Activated T-helper 1 cell treated with anti-CD3 and anti-CD28 coated beads, Interleukin-12 subunit alpha, Interleukin-12 subunit beta, Interleukin-2, Interleukin-4 antibody, amounts not matched to agents 30 ng/mL and 10 ng/mL and 1 ng/mL, durations not matched to agents 14 hours and 24 hours and 36 hours (primary cell): ENCODE data around the gene ROBO2. TPM values are rescaled to one million over a fixed set of nuclear protein-coding genes. Genes with fewer than 3 reads are reported as not detected.

ENCODE experiments used
- DNase-seq: peaks from one replicate; pipeline ENCODE4 v3.0.0; 2021; ENCODE audit warnings: low spot score
- H3K27ac Mint-ChIP-seq: one replicate; pipeline ENCODE4 v1.8.0; 2021; ENCODE audit warnings: mild to moderate bottlenecking, mixed read lengths
- H3K27me3 Mint-ChIP-seq: one replicate; pipeline ENCODE4 v1.8.0; 2022; ENCODE audit warnings: mild to moderate bottlenecking, moderate library complexity, mixed read lengths; ENCODE audit not compliant: insufficient read depth
- H3K36me3 Mint-ChIP-seq: one replicate; pipeline ENCODE4 v1.8.0; 2021; ENCODE audit warnings: low read depth, mixed read lengths
- H3K4me1 Mint-ChIP-seq: one replicate; pipeline ENCODE4 v1.8.0; 2021; ENCODE audit warnings: low read depth, mixed read lengths
- H3K4me3 Mint-ChIP-seq: one replicate; pipeline ENCODE4 v1.8.0; 2021; ENCODE audit warnings: mild to moderate bottlenecking, moderate library complexity, mixed read lengths
- H3K9me3 Mint-ChIP-seq: one replicate; pipeline ENCODE4 v1.8.0; 2021; ENCODE audit warnings: mixed read lengths
- intact Hi-C: fragments of 100-400 bp; cut with micrococcal nuclease; formaldehyde crosslinking; loops from one replicate; pipeline ENCODE4 v1.15.1; 2024
- total RNA-seq: library from RNA; stranded (reverse); gene quantifications from 2 replicates; pipeline ENCODE4 v1.2.3, GENCODE V29; 2022

The ROBO2 gene
- total RNA-seq, 1 donor from 2014 or later, result not detected

DNA sequence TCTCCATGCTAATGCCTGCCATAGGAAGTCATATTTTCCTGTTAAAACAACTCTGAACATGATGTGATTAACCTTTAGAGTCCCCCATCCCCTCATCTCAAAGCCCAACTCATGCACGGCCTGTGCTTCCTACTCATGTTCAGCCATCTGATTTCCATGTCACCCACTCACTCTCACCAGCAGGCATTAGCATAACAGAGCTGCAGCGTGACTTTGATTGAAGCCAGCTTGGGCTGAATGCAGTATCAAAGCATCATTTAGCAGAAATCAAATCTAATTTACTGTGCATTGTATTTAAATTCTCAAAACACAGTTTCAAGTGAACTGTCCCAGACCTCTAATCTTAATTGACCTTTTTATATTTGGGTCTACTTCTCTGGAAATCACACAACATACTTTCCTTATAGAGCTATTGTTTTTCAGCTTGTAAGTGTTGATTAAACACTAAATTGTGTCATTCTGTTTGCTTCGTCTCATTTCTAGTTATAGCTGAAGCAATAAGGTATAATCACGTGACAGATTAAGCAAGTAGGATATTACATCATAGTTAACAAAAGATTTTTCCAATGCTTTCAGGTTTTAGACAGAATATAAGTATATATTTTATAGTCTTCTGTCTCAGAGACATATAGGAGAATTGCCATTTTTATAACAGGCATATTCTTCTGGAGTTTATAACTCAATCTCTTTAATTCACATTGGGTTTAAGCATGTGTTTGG lies 501.5 kb downstream of the ROBO2 start:
- no peak for DNase-seq
- H3K27ac Mint-ChIP-seq, result no peak overlapping the region
- no peak overlapping the region for H3K4me3 Mint-ChIP-seq
- intact Hi-C loops, result no loop called here
- peaks cover 24% of the 10 kb centered on the region for H3K9me3 Mint-ChIP-seq
- H3K36me3 Mint-ChIP-seq, result no peaks in the 10 kb centered on the region
- no peaks in the 10 kb centered on the region for H3K27me3 Mint-ChIP-seq
- no peaks in the 10 kb centered on the region for H3K4me1 Mint-ChIP-seq

GRCh38 chr3:77546246-77546645 lies 506.3 kb downstream of the ROBO2 start:
- Mint-ChIP-seq H3K27ac (no peak overlapping the region), H3K4me3 (no peak overlapping the region), H3K9me3 (peaks cover 14% of the 10 kb centered on the region), H3K4me1 (no peaks in the 10 kb centered on the region), H3K27me3 (no peaks in the 10 kb centered on the region), H3K36me3 (no peaks in the 10 kb centered on the region)
- intact Hi-C loops, result no loop called here
- no peak for DNase-seq

GRCh38 chr3:77549034-77549433 lies 509.1 kb downstream of the ROBO2 start:
- no peaks in the 10 kb centered on the region for H3K4me1 Mint-ChIP-seq
- intact Hi-C loops, result no loop called here
- H3K27me3 Mint-ChIP-seq, result no peaks in the 10 kb centered on the region
- no peak overlapping the region for H3K4me3 Mint-ChIP-seq
- no peak for DNase-seq
- H3K36me3 Mint-ChIP-seq, result no peaks in the 10 kb centered on the region
- H3K27ac Mint-ChIP-seq, result no peak overlapping the region
- peaks cover 5% of the 10 kb centered on the region for H3K9me3 Mint-ChIP-seq

- H3K27ac Mint-ChIP-seq, result no peak overlapping the region
- H3K27me3 Mint-ChIP-seq, result no peaks in the 10 kb centered on the region
- intact Hi-C loops, result no loop called here
- no peak overlapping the region for H3K4me3 Mint-ChIP-seq
- DNase-seq, result no peak
- peaks cover 10% of the 10 kb centered on the region for H3K9me3 Mint-ChIP-seq
- no peaks in the 10 kb centered on the region for H3K4me1 Mint-ChIP-seq
- H3K36me3 Mint-ChIP-seq, result no peaks in the 10 kb centered on the region
Observed at GRCh38 chr3:77553240-77553639, 513.3 kb downstream of the ROBO2 start.

GRCh38 chr3:77562089-77562488 lies 522.2 kb downstream of the ROBO2 start:
- no peak overlapping the region for H3K4me3 Mint-ChIP-seq
- H3K36me3 Mint-ChIP-seq, result no peaks in the 10 kb centered on the region
- H3K9me3 Mint-ChIP-seq, result peaks cover 9% of the 10 kb centered on the region
- no peak overlapping the region for H3K27ac Mint-ChIP-seq
- H3K27me3 Mint-ChIP-seq, result no peaks in the 10 kb centered on the region
- intact Hi-C loops, result no loop called here
- DNase-seq, result no peak
- H3K4me1 Mint-ChIP-seq, result no peaks in the 10 kb centered on the region

GRCh38 chr3:77563012-77563411 lies 523.1 kb downstream of the ROBO2 start:
- Mint-ChIP-seq H3K9me3 (peaks cover 9% of the 10 kb centered on the region), H3K4me3 (no peak overlapping the region), H3K36me3 (no peaks in the 10 kb centered on the region), H3K4me1 (no peaks in the 10 kb centered on the region), H3K27ac (no peak overlapping the region), H3K27me3 (no peaks in the 10 kb centered on the region)
- intact Hi-C loops, result no loop called here
- no peak for DNase-seq

DNA sequence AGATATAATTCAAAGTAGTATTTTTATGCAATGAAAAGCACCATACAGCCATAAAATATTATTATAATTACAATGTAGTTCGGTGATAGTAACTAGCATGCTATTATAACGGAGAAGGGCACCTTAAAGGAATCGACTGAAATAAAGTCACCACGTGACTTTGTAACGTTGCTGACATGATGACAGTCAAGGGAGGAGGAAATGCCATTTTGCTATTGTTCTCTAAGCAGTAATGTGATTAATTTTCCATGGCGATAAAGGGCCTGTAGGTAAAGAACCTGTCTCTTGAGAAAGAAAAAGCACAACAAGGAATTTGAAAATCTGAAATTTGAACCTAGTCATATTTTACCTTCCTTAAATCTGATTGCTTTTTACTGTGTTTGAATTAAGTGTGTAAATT lies 526.2 kb downstream of the ROBO2 start:
- intact Hi-C loops, result no loop called here

GRCh38 chr3:77571971-77572715 lies 532.2 kb downstream of the ROBO2 start:
- Mint-ChIP-seq H3K9me3 (peaks cover 13% of the 10 kb centered on the region), H3K27ac (no peak overlapping the region), H3K27me3 (no peaks in the 10 kb centered on the region), H3K4me1 (no peaks in the 10 kb centered on the region), H3K36me3 (no peaks in the 10 kb centered on the region), H3K4me3 (no peak overlapping the region)
- intact Hi-C loops, result no loop called here
- DNase-seq, result no peak

More for the DNA sequence above, 526.2 kb downstream of the ROBO2 start:
- no peaks in the 10 kb centered on the region for H3K4me1 Mint-ChIP-seq
- no peak overlapping the region for H3K4me3 Mint-ChIP-seq
- H3K36me3 Mint-ChIP-seq, result no peaks in the 10 kb centered on the region
- peaks cover 15% of the 10 kb centered on the region for H3K9me3 Mint-ChIP-seq
- no peak overlapping the region for H3K27ac Mint-ChIP-seq
- DNase-seq, result no peak
- no peaks in the 10 kb centered on the region for H3K27me3 Mint-ChIP-seq

GRCh38 chr3:77577264-77577663 lies 537.4 kb downstream of the ROBO2 start:
- no peak for DNase-seq
- Mint-ChIP-seq H3K36me3 (no peaks in the 10 kb centered on the region), H3K4me1 (no peaks in the 10 kb centered on the region), H3K4me3 (no peak overlapping the region), H3K27ac (no peak overlapping the region), H3K27me3 (no peaks in the 10 kb centered on the region), H3K9me3 (peaks cover 7% of the 10 kb centered on the region)
- intact Hi-C loops, result no loop called here

DNA sequence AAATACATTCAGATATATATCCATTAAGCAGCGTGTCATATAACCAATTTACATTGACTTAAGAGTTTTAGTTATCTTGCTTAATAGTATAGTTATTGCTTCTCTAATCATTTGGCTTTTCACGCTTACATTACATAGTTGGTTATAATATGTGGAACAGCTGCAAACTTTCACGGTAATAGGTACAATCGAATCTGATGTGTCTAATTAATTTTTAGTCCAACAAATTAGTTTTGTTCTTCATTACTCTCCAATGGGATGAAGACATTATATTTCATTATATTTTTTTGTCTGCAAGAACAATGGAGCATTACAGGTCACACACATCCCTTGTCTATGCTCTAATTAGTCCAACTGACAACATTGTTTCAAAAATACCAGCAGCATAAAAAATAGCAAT lies 546.3 kb downstream of the ROBO2 start:
- H3K9me3 Mint-ChIP-seq, result peaks cover 12% of the 10 kb centered on the region
- H3K36me3 Mint-ChIP-seq, result no peaks in the 10 kb centered on the region
- H3K27me3 Mint-ChIP-seq, result no peaks in the 10 kb centered on the region
- H3K4me3 Mint-ChIP-seq, result no peak overlapping the region
- no peak overlapping the region for H3K27ac Mint-ChIP-seq
- H3K4me1 Mint-ChIP-seq, result no peaks in the 10 kb centered on the region
- intact Hi-C loops, result no loop called here
- no peak for DNase-seq

DNA sequence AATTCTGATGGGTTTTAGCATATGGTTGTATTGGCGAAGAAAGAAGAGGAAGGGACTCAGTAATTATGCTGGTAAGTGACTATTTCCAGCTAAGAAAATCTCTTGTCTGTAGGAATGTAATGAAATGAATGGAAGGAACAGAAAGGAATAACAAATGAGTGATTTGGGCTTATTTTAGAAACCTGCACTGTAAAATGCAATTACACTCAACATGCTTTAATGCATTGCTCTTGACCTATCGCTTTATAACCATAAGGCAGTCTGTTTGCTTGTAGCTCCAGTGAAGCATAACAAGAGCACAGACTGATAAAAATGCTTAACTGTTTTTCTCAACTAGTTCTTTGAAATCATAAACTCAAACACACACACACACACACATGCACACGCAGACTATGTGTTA lies 549.0 kb downstream of the ROBO2 start:
- DNase-seq, result no peak
- no peaks in the 10 kb centered on the region for H3K27me3 Mint-ChIP-seq
- no peaks in the 10 kb centered on the region for H3K36me3 Mint-ChIP-seq
- H3K9me3 Mint-ChIP-seq, result peaks cover 12% of the 10 kb centered on the region
- H3K27ac Mint-ChIP-seq, result no peak overlapping the region
- no peak overlapping the region for H3K4me3 Mint-ChIP-seq
- no peaks in the 10 kb centered on the region for H3K4me1 Mint-ChIP-seq
- intact Hi-C loops, result no loop called here

DNA sequence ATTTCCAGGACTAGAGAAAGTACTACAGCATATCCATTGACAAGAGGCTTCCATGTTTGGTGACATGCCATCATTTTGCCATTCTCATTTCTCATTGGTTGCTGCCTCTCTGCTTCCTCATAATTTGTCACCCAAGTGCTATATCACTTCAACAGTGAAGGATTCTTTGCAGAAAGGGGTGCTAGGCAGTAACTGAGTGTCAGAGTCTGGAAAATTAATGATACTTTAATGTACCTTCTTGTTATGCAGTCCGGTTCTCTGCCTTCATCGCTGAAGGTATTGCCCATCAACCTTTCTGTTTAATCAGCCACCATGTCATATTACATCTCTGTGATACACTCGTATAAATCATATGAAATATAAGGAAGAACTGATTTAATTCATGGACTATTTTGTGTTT lies 550.3 kb downstream of the ROBO2 start:
- no peaks in the 10 kb centered on the region for H3K36me3 Mint-ChIP-seq

GRCh38 chr3:77595371-77595870 lies 555.5 kb downstream of the ROBO2 start:
- no peak for DNase-seq
- no peak overlapping the region for H3K27ac Mint-ChIP-seq
- no peaks in the 10 kb centered on the region for H3K27me3 Mint-ChIP-seq
- H3K4me3 Mint-ChIP-seq, result no peak overlapping the region
- no peaks in the 10 kb centered on the region for H3K4me1 Mint-ChIP-seq
- peaks cover 3% of the 10 kb centered on the region for H3K9me3 Mint-ChIP-seq
- intact Hi-C loops, result no loop called here
- no peaks in the 10 kb centered on the region for H3K36me3 Mint-ChIP-seq

More for the DNA sequence above, 550.3 kb downstream of the ROBO2 start:
- intact Hi-C loops, result no loop called here
- Mint-ChIP-seq H3K4me1 (no peaks in the 10 kb centered on the region), H3K9me3 (peaks cover 15% of the 10 kb centered on the region), H3K4me3 (no peak overlapping the region), H3K27ac (no peak overlapping the region), H3K27me3 (no peaks in the 10 kb centered on the region)
- DNase-seq, result no peak
